ENCODE measurements around the gene BACE1-AS. TPM values are rescaled to one million over a fixed set of nuclear protein-coding genes. Genes with fewer than 3 reads are reported as not detected.

Gene BACE1-AS
- total and polyA plus RNA-seq, 2 of the 8 experiments (the other 6 are each of a cell fraction or from before 2014, with no cell fraction given), result 14.9 to 17.4 TPM

DNA sequence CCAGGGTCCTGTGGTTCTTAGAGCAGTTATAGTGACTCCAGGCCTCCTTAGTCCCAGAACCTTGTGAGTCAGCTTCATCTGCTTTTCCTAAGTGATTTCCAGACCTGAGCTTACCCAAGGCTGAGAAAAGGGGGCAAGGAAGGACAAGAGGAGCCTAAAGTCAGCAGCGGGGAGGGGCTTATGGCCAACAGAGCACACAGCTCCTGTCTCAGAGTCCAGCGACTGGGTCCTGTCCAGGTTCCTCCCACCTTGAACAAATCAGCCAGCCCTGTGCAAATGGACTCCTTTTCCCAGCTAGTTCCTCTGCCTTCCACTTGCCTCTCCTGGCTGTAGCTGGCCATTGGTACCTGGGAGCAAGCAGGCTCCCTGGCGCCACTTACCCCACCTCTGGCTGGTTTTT is 14.0 kb downstream of the BACE1-AS start (continued):
- no peak for TF ChIP-seq CTBP2 (IDR thresholded peaks at IDR 0.05; ENCODE audit: borderline replicate concordance, insufficient read depth, insufficient read length, low read length)
